ENCODE results near the gene MYBBP1A. TPM values are rescaled to one million over a fixed set of nuclear protein-coding genes. Genes with fewer than 3 reads are reported as not detected.

The MYBBP1A gene
- total and polyA plus RNA-seq, 2 donors (not counting 1 experiment from before 2014, with no cell fraction given), result 72.4 to 74.4 TPM

DNA sequence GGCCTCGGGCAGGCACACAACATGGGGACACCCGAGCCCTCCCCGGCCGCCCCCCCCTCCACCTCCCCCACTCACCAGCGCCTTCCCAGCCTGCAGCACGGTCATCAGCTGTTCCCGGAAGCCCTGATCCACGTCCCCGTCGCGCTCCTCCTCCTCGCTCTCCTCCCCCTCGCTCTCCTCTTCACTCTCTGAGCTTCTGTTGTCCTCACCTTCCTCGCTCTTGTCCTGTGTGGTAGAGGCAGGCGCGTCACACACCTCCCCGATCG, 10.3 kb downstream of the MYBBP1A start:
- no peak overlapping the region for H3K27ac ChIP-seq (ENCODE audit: low read length in 2 of 2)
- no peak for ATAC-seq (ENCODE audit: low read depth)
- H3K9me3 ChIP-seq (ENCODE audit: control extremely low read depth in 1 of 3, control insufficient read depth in 2 of 3, insufficient read depth in 1 of 3, low read length in 2 of 3), result no peaks in the 10 kb centered on the region
- over 99% methylated on average over 13 of the region's 18 CpGs for WGBS (ENCODE audit: insufficient coverage)
- CTCF ChIA-PET, result no interaction called here
- intact Hi-C loops (cut with micrococcal nuclease), result no loop called here
- H3K4me1 Mint-ChIP-seq, result no peaks in the 10 kb centered on the region
- no peaks in the 10 kb centered on the region for H3K27me3 Mint-ChIP-seq
- H3K27ac Mint-ChIP-seq, result no peak overlapping the region
- H3K4me1 ChIP-seq (ENCODE audit: control insufficient read depth in 2 of 2, insufficient read depth in 2 of 2, low read length in 2 of 2), result no peaks in the 10 kb centered on the region
- no peak for DNase-seq
- H3K79me2 ChIP-seq (ENCODE audit: control insufficient read depth, insufficient read depth, low read length), result no peaks in the 10 kb centered on the region
- no peak overlapping the region for H3K4me3 Mint-ChIP-seq
- no peak overlapping the region for H3K9ac ChIP-seq (ENCODE audit: low read length)
- POLR2A ChIA-PET, result interaction anchor here (0.6 kb wide), 1 partner anchor 136 kb away, joined by 3 read pairs; no protein-coding TSS in a partner anchor
- H3K4me2 ChIP-seq (replicated peaks; ENCODE audit: low read depth, low read length, poor library complexity, severe bottlenecking), result no peak overlapping the region
- no peaks in the 10 kb centered on the region for H3K27me3 ChIP-seq (replicated peaks in 1 of 4; ENCODE audit: control extremely low read depth in 1 of 4, control insufficient read depth in 3 of 4, insufficient read depth in 4 of 4, low read length in 3 of 4)
- peaks cover 0 to 83% of the 10 kb centered on the region in 2 experiments for H3K36me3 ChIP-seq (replicated peaks in 1 of 2; ENCODE audit: control extremely low read depth in 1 of 2, control insufficient read depth in 1 of 2, extremely low read depth in 1 of 2, insufficient read depth in 2 of 2, low read length in 1 of 2)
- H4K20me1 ChIP-seq (ENCODE audit: control insufficient read depth, insufficient read depth, low read length, poor library complexity, severe bottlenecking), result no peaks in the 10 kb centered on the region
- H3K4me3 ChIP-seq (ENCODE audit: control extremely low read depth in 1 of 5, extremely low read depth in 1 of 5, insufficient read depth in 1 of 5, low read depth in 2 of 5, low read length in 4 of 5), result no peak overlapping the region
- no peak overlapping the region for H2AFZ ChIP-seq (ENCODE audit: insufficient read depth, low read depth, low read length, poor library complexity, severe bottlenecking)
- TF ChIP-seq EZH2 (IDR thresholded peaks at IDR 0.05; ENCODE audit: borderline replicate concordance, insufficient read depth, low read depth, low read length, poor library complexity, severe bottlenecking), result no peak
- TF ChIP-seq, protein P1, sequence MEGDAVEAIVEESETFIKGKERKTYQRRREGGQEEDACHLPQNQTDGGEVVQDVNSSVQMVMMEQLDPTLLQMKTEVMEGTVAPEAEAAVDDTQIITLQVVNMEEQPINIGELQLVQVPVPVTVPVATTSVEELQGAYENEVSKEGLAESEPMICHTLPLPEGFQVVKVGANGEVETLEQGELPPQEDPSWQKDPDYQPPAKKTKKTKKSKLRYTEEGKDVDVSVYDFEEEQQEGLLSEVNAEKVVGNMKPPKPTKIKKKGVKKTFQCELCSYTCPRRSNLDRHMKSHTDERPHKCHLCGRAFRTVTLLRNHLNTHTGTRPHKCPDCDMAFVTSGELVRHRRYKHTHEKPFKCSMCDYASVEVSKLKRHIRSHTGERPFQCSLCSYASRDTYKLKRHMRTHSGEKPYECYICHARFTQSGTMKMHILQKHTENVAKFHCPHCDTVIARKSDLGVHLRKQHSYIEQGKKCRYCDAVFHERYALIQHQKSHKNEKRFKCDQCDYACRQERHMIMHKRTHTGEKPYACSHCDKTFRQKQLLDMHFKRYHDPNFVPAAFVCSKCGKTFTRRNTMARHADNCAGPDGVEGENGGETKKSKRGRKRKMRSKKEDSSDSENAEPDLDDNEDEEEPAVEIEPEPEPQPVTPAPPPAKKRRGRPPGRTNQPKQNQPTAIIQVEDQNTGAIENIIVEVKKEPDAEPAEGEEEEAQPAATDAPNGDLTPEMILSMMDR (IDR thresholded peaks at IDR 0.05), result no peak
- H3K9me3 Mint-ChIP-seq (ENCODE audit: insufficient read depth), result no peaks in the 10 kb centered on the region

DNA sequence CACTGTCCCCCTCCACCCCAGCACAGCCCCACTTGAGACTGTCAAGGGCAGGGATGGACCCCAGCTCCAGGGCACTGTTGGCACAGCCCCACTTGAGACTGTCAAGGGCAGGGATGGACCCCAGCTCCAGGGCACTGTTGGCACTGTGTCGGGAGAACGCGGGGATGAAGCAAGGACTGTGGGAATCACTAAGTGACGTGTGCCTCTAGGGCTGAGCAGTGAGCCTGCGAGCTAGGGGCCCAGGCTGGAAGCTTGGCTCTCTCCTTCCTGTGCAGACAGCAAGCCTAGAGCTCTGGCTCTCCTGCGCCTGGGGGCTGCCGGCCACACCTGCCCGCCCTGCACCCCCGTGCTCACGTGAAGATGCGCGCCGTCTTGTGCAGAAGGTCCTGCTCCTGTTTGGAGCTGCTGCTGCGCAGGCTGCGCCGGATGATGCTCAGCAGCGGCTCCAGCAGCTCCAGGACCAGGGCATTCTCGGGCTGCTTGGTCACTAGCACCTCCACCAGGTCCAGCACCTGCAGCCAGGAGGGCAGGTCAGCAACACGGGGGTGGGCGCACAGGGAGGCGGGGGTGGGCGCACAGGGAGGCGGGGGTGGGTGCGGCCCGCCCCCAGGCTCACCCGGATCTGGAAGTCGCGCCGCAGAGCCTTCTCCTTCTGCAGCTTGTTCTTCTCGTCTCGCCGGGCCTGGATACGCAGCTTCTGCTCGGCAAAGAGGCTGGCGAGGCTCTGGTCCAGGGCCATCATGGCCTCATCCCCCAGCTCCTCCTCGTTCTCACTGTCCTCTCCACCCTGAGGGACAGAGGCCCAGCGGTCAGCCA, 10.8 kb downstream of the MYBBP1A start:
- H3K27me3 Mint-ChIP-seq, result no peaks in the 10 kb centered on the region
- Histone ChIP-seq H3K27ac (ENCODE audit: low read length in 2 of 2) (no peak overlapping the region), H3K79me2 (ENCODE audit: control insufficient read depth, insufficient read depth, low read length) (no peaks in the 10 kb centered on the region), H3K36me3 (replicated peaks in 1 of 2; ENCODE audit: control extremely low read depth in 1 of 2, control insufficient read depth in 1 of 2, extremely low read depth in 1 of 2, insufficient read depth in 2 of 2, low read length in 1 of 2) (peaks cover 0 to 83% of the 10 kb centered on the region in 2 experiments), H2AFZ (ENCODE audit: insufficient read depth, low read depth, low read length, poor library complexity, severe bottlenecking) (no peak overlapping the region), H4K20me1 (ENCODE audit: control insufficient read depth, insufficient read depth, low read length, poor library complexity, severe bottlenecking) (no peaks in the 10 kb centered on the region), H3K4me2 (replicated peaks; ENCODE audit: low read depth, low read length, poor library complexity, severe bottlenecking) (no peak overlapping the region), H3K4me3 (ENCODE audit: control extremely low read depth in 1 of 5, extremely low read depth in 1 of 5, insufficient read depth in 1 of 5, low read depth in 2 of 5, low read length in 4 of 5) (no peak overlapping the region), H3K4me1 (ENCODE audit: control insufficient read depth in 2 of 2, insufficient read depth in 2 of 2, low read length in 2 of 2) (no peaks in the 10 kb centered on the region), H3K9ac (ENCODE audit: low read length) (no peak overlapping the region), H3K9me3 (ENCODE audit: control extremely low read depth in 1 of 3, control insufficient read depth in 2 of 3, insufficient read depth in 1 of 3, low read length in 2 of 3) (no peaks in the 10 kb centered on the region), H3K27me3 (replicated peaks in 1 of 4; ENCODE audit: control extremely low read depth in 1 of 4, control insufficient read depth in 3 of 4, insufficient read depth in 4 of 4, low read length in 3 of 4) (no peaks in the 10 kb centered on the region)
- DNase-seq, result no peak
- H3K4me3 Mint-ChIP-seq, result no peak overlapping the region
- TF ChIP-seq EZH2 (IDR thresholded peaks at IDR 0.05; ENCODE audit: borderline replicate concordance, insufficient read depth, low read depth, low read length, poor library complexity, severe bottlenecking), result no peak
- TF ChIP-seq, protein P1 (IDR thresholded peaks at IDR 0.05), result no peak
- H3K4me1 Mint-ChIP-seq, result no peaks in the 10 kb centered on the region
- intact Hi-C loops (cut with micrococcal nuclease), result no loop called here
- 96% methylated on average over 36 of the region's 37 CpGs for WGBS (ENCODE audit: insufficient coverage)
- no peaks in the 10 kb centered on the region for H3K9me3 Mint-ChIP-seq (ENCODE audit: insufficient read depth)
- ChIA-PET CTCF (no interaction called here), POLR2A (interaction anchor here (0.6 kb wide), 1 partner anchor 137 kb away, joined by 3 read pairs; no protein-coding TSS in a partner anchor)
- no peak for ATAC-seq (ENCODE audit: low read depth)
- no peak overlapping the region for H3K27ac Mint-ChIP-seq

Data from B cell (primary cell).